Measurements from ENCODE around the gene SMYD3. TPM values are rescaled to one million over a fixed set of nuclear protein-coding genes. Genes with fewer than 3 reads are reported as not detected.

The SMYD3 gene
- total RNA-seq, 3 donors from 2014 or later: 16.3 to 18.0 (median 16.4) TPM

GRCh38 chr1:245888809-245889208 lies 618.3 kb downstream of the SMYD3 start:
- Histone ChIP-seq H3K9me3 (no peaks in the 10 kb centered on the region), H3K4me1 (ENCODE audit: low read depth) (no peaks in the 10 kb centered on the region), H3K4me3 (no peak overlapping the region), H3K36me3 (ENCODE audit: low read depth) (no peaks in the 10 kb centered on the region)
- intact Hi-C loops (cut with DNase I, micrococcal nuclease): loop anchor here in 1 of 2 donors (5.0 kb wide), 1 partner anchor 113 kb away; no protein-coding TSS in a partner anchor
- no peak for TF ChIP-seq CTCF (IDR thresholded peaks at IDR 0.05)
- ATAC-seq: peak; percentile 46
- DNase-seq: peak in 1 of 3 donors; percentile 60

- ATAC-seq (no peak), DNase-seq (no peak)
- Histone ChIP-seq H3K36me3 (ENCODE audit: low read depth) (no peaks in the 10 kb centered on the region), H3K4me1 (ENCODE audit: low read depth) (no peaks in the 10 kb centered on the region), H3K9me3 (no peaks in the 10 kb centered on the region), H3K4me3 (no peak overlapping the region)
- no peak for TF ChIP-seq CTCF (IDR thresholded peaks at IDR 0.05)
- intact Hi-C loops (cut with DNase I, micrococcal nuclease): loop anchor here in 1 of 2 donors (5.0 kb wide), 1 partner anchor 114 kb away; no protein-coding TSS in a partner anchor
Observed at GRCh38 chr1:245887829-245888228, 619.2 kb downstream of the SMYD3 start.

GRCh38 chr1:245881767-245882391 lies 625.2 kb downstream of the SMYD3 start:
- ATAC-seq (no peak), DNase-seq (no peak)
- no peaks in the 10 kb centered on the region for H3K4me1 ChIP-seq (ENCODE audit: low read depth)
- H3K4me3 ChIP-seq: no peak overlapping the region
- intact Hi-C loops (cut with DNase I, micrococcal nuclease): no loop called here
- H3K36me3 ChIP-seq (ENCODE audit: low read depth): no peaks in the 10 kb centered on the region
- no peaks in the 10 kb centered on the region for H3K9me3 ChIP-seq
- no peak for TF ChIP-seq CTCF (IDR thresholded peaks at IDR 0.05)

- no peak for DNase-seq
- no peak for ATAC-seq
- Histone ChIP-seq H3K36me3 (ENCODE audit: low read depth) (no peaks in the 10 kb centered on the region), H3K4me1 (ENCODE audit: low read depth) (no peaks in the 10 kb centered on the region), H3K4me3 (no peak overlapping the region), H3K9me3 (no peaks in the 10 kb centered on the region)
- intact Hi-C loops (cut with DNase I, micrococcal nuclease): no loop called here
- no peak for TF ChIP-seq CTCF (IDR thresholded peaks at IDR 0.05)
Observed at GRCh38 chr1:245880754-245881403, 626.2 kb downstream of the SMYD3 start.

- no peak for ATAC-seq
Observed at GRCh38 chr1:245879091-245879490, 628.0 kb downstream of the SMYD3 start.

More at GRCh38 chr1:245879091-245879490, 628.0 kb downstream of the SMYD3 start:
- intact Hi-C loops (cut with DNase I, micrococcal nuclease): loop anchor here in 1 of 2 donors (10.0 kb wide), 1 partner anchor 126 kb away; no protein-coding TSS in a partner anchor
- Histone ChIP-seq H3K4me1 (ENCODE audit: low read depth) (no peaks in the 10 kb centered on the region), H3K4me3 (no peak overlapping the region), H3K36me3 (ENCODE audit: low read depth) (no peaks in the 10 kb centered on the region), H3K9me3 (no peaks in the 10 kb centered on the region)
- DNase-seq: no peak
- TF ChIP-seq CTCF (IDR thresholded peaks at IDR 0.05): no peak

Data from mucosa of descending colon (tissue), 3 donors.